GM12865 (cell line): Measurements from ENCODE around the gene TIFAB.
A peak's percentile ranks its signal among the peaks of the same experiment; 100 is the strongest.

Source experiments
- DNase-seq: peaks from one replicate; pipeline ENCODE4 v3.0.0; 2010; ENCODE audit warnings: low read depth
- H3K4me3 ChIP-seq: 2 replicates; pipeline ENCODE4 v1.5.1; 2011; ENCODE audit warnings: mild to moderate bottlenecking, low read depth, low read length, control low read depth
- TF ChIP-seq, protein P1 (sequence below): IDR thresholded peaks from 2 replicates; pipeline ENCODE4 v1.5.1; 2011; ENCODE audit warnings: low read length, control low read depth, low read depth, inconsistent platforms; ENCODE audit not compliant: insufficient read depth; ENCODE audit errors: missing control alignments

TIFAB gene

DNA sequence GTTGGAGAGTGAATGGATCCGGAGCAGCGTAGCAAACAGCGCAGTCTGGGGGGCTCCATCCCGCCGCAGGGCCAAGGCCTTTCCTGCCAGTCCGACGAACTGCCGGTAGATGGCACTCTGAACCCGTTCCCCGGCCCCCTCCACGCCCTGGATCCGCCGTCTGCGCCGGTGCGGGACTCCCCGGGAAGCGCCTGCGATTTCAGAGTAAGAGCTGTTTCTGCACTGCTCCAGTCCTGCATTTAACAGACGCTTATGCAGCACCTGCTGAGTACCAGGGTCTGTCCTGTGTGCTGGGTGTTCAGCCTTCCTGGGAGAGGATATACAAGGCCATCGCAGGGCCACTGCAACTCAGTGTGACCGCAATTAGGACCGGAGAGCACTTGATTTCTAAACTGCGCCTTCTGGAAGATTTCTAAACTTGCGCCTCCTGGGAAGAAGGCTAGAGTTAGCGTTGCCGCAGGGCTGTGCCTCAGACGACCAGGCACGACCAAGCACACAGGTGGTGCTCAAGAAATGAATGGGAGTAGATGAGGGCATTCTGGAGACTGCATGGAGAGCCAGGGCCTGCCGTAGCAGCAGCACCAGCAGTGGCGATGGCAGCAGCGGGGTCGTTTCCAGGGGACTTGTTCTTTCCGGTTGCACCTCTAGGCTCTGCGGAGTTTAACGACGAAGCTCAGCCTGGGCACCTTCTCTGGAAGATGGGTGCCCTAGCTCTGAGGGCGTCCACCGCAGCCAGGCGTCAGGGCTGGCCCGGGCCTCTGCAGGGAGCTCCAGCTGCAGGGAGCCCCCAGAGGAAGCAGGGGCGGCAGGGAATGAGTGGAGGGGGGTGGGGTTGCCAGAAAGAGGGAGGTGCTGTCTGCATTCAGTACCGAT lies 14.3 kb upstream of the TIFAB start:
- TF ChIP-seq, protein P1, sequence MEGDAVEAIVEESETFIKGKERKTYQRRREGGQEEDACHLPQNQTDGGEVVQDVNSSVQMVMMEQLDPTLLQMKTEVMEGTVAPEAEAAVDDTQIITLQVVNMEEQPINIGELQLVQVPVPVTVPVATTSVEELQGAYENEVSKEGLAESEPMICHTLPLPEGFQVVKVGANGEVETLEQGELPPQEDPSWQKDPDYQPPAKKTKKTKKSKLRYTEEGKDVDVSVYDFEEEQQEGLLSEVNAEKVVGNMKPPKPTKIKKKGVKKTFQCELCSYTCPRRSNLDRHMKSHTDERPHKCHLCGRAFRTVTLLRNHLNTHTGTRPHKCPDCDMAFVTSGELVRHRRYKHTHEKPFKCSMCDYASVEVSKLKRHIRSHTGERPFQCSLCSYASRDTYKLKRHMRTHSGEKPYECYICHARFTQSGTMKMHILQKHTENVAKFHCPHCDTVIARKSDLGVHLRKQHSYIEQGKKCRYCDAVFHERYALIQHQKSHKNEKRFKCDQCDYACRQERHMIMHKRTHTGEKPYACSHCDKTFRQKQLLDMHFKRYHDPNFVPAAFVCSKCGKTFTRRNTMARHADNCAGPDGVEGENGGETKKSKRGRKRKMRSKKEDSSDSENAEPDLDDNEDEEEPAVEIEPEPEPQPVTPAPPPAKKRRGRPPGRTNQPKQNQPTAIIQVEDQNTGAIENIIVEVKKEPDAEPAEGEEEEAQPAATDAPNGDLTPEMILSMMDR, result peak; percentile 83
- peak; percentile 65 for DNase-seq

DNA sequence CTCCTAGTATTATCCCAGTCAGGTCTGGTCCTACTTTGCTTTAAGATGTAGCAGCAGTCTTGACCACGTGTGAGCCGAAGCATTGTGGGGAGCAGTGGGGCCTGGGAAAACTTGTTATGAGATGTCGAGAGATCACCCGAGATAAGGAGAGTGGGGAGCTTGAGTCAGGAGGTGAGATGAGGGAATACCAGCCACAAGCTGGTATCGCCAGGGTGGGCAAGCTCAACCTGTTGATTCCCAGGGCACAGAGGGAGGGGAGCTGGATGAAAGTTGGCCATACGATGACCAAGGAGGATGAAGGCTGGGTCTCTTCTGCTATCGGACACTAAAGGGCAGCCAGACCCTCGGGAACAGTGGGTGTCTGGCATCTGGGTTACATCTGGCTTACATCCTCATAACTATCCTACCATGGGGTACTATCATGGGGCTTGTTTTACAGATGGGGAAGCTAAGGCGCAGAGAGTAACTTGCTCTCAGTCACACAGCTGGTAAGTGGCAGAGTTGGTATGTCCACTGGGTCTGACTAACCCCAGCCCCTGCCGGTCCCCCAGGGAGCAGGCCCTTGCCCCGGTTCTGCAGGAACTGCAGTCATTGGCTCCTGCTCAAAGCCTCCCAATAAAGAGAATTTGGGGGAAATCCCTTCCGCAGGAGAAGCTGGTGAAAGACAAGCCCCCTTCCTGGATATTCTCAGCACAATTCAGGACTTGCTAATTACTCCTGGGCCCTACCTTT lies 13.4 kb upstream of the TIFAB start:
- TF ChIP-seq, protein P1, result no peak
- DNase-seq, result no peak
- H3K4me3 ChIP-seq, result no peak overlapping the region

More for the DNA sequence above, 14.3 kb upstream of the TIFAB start:
- no peak overlapping the region for H3K4me3 ChIP-seq

DNA sequence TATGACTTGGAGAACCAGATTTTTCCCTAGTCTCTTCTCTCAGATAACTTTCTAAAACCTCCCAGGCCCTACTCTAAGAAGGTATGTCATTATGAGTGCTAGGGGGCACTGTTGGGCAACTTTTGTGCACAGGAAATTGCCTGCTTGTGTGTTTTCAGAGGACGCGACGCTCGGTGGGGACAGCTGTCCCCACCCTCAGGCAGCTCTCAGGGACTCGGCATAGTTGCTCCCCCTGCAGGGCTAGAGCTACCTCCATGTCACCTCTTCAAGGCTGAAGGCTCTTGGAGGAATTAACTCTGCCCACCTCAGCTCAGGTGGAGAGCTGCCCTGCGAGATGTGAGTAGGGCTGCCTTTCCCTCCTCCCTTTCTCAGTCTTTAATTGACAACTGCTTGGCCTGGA lies 10.2 kb upstream of the TIFAB start:
- DNase-seq, result peak; percentile 87
- TF ChIP-seq, protein P1, result peak; percentile 53
- H3K4me3 ChIP-seq, result no peak overlapping the region

DNA sequence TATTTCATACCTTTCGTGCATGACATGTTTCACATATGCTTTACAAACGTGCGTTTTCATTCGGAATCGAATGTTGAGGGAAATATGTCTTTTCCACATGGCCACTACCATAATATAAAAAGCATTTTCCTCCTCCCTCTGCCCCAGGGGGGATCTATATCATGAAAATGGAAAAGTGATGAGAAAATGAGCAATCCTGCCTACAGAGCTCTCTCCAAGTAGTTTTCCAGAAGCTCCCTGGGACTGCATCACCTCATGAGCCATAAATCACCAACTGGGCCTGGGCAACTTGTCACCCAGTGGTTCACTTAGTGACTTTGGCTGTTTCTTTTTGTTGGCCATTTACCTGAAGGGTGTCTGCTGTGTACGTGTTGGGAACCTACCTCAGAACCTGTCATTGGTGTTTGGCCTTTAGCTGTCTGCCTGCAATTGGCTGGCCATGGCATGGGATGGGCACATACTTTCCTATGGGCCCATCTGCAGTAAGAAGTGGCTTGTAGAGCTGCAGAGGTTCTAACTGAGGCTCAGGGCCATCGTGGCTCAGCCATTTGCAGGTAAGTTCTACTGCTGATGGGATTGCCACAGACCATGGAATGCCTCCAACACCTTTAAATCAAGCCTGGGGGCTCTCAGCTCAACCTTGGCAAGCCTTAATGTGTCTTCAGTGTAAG lies 9.5 kb upstream of the TIFAB start:
- H3K4me3 ChIP-seq, result no peak overlapping the region
- TF ChIP-seq, protein P1, result no peak
- no peak for DNase-seq

DNA sequence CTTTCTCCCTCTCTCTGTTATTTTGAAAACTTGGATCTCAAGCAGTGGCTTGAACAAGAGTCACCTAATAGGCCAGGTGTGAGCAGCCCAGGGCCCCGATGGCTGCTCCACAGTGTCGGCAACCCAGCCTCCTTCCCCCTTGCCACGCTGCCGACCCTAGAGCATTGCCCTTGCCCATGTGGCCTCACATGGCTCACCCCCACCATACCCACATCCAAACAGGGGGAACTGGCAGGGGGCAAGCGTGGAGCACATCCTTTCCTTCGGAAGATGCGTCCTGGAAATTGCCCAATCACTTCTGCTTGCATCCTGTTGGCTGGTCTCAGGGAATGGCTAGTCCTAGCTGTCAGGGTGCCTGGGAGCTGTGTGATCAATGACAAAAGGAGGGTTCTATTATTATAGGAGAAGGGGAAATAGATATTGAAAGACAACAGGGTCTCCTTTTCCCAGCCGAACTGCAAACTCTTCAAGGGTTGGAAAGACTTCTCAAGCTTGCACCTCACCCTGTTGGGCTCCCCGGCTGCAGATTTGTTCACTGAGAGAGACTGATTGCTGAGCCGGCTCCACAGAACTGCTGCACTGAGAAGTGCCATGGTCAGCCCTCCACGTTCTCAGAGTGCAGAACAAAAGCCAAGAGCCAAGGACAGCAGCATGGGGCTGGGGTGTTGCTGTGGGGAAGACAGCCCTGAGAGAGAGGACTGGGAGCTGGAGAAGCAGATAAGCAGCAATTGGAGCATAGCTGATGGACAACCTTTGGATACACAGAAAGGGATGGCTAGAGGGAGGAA lies 8.3 kb upstream of the TIFAB start:
- DNase-seq, result no peak
- H3K4me3 ChIP-seq, result no peak overlapping the region
- TF ChIP-seq, protein P1, result no peak

DNA sequence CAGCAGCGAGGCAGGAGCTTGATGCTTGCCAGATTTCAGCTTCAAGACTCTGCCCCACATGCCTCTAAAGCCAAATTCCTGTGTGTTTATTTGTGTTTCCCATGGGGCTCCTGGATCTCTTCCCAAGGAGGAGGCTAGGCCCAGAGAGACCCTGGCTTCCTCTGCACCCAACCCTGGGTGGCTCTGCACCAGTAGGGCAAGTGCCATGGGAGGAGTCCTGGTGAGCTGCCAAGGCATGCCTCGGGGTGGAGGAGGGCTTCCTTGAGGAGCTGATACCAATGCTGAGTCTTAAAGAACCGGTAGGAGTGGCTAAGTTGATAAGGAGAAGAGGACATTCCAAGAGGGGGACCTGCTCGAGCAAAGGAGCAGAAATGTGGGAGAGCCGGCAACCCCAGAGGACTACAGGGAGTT lies 6.8 kb upstream of the TIFAB start:
- no peak for DNase-seq
- TF ChIP-seq, protein P1, result no peak
- no peak overlapping the region for H3K4me3 ChIP-seq
